ENCODE results near the gene STRA8.

DNA sequence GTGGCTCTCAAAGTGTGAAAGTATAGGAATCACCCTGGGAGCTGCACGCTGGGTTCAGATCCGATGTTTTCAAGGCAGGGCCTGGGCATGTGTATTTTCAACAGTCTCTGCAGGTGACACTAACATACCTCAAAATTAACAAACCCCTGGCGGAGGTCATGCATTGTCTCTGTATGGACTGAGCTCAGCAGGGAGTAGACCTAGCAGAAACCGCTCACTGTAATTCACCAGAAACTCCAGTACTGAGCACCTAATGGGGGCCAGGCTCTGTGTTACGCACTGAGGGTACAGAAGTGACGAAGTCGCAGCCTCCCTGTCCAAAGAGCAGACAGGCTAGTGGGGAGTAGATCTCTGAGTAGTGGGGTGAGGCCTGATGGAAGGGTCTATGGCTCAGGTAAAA, 5.6 kb downstream of the STRA8 start:
- TF ChIP-seq CTCF (IDR thresholded peaks at IDR 0.05) (no peak), POLR2A (IDR thresholded peaks at IDR 0.05) (no peak), EP300 (IDR thresholded peaks at IDR 0.05) (no peak)

Data from upper lobe of left lung (tissue), 4 donors.